Measurements from ENCODE around the gene WDFY3. TPM values are rescaled to one million over a fixed set of nuclear protein-coding genes. Genes with fewer than 3 reads are reported as not detected.
A peak's percentile ranks its signal among the peaks of the same experiment; 100 is the strongest.

WDFY3 gene
- total and polyA plus RNA-seq, 9 of the 15 experiments (the other 6 are each of a cell fraction or from before 2014, with no cell fraction given) = 0.58 to 13.5 (median 9.4) TPM

GRCh38 chr4:84691170-84691691 lies 275.3 kb downstream of the WDFY3 start (continued):
- TF ChIP-seq ZBTB26 (CRISPR knock-in tag; IDR thresholded peaks at IDR 0.05) (no peak), ZNF318 (IDR thresholded peaks at IDR 0.05; ENCODE audit: borderline replicate concordance in 1 of 2, low read depth in 1 of 2) (no peak), CREM (IDR thresholded peaks at IDR 0.05; ENCODE audit: low read depth) (no peak), RFX5 (IDR thresholded peaks at IDR 0.05; ENCODE audit: low read depth, low read length) (no peak), MAFK (IDR thresholded peaks at IDR 0.05; ENCODE audit: low read length) (0 out of 2 replicates have a peak, but pooled peaks have one; percentile 26), TBL1XR1 (IDR thresholded peaks at IDR 0.05; ENCODE audit: low read length in 2 of 2) (no peak), ZNF316 (IDR thresholded peaks at IDR 0.05) (0 out of 2 replicates have a peak, but pooled peaks have one; percentile 2), FOXP4 (CRISPR knock-in tag; IDR thresholded peaks at IDR 0.05; ENCODE audit: borderline replicate concordance) (no peak), SMARCE1 (IDR thresholded peaks at IDR 0.05) (0 out of 2 replicates have a peak, but pooled peaks have one; percentile 22), ARID3A (IDR thresholded peaks at IDR 0.05; ENCODE audit: borderline replicate concordance, low read depth, low read length) (no peak), NR4A1 (CRISPR knock-in tag; IDR thresholded peaks at IDR 0.05) (no peak), NR4A1 (tag; IDR thresholded peaks at IDR 0.05) (no peak), DPF2 (IDR thresholded peaks at IDR 0.05) (0 out of 2 replicates have a peak, but pooled peaks have one; percentile 18), C11orf30 (IDR thresholded peaks at IDR 0.05; ENCODE audit: low read depth) (peak; percentile 46; the same call in 1 of the 2 replicates), ZNF263 (CRISPR knock-in tag; IDR thresholded peaks at IDR 0.05; ENCODE audit: borderline replicate concordance) (no peak)
